NCI-H69 (cell line): Measurements from ENCODE around the gene RPH3AL.
"Not testable (repeated sequence)": the region's sequence is repeated elsewhere in the genome, so short reads cannot be mapped to it uniquely, and the experiment has no call there.

Source experiments
- DNase-seq: peaks from one replicate; lab custom pipeline; 2025; lab: John Stamatoyannopoulos, UW

RPH3AL gene

DNA sequence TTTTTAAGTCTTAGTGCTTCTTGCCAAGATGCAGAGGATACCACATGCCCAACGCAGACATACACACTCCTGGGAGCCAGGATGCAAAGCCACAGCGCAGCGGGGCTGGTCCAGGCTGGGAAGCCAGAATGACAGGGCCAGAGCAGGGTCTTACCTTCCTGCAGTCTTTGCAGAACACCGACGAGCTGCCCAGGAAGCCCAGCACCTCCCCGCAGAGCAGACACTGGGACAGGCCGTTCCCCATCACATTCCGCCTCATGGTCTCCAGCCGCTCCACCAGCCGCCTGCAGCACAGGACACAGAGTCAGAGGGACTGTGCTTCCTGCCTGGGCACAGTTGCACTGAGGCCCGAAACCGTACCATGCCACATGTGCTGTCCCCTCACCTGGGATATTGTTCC lies 33.3 kb downstream of the RPH3AL start:
- no peak for DNase-seq

DNA sequence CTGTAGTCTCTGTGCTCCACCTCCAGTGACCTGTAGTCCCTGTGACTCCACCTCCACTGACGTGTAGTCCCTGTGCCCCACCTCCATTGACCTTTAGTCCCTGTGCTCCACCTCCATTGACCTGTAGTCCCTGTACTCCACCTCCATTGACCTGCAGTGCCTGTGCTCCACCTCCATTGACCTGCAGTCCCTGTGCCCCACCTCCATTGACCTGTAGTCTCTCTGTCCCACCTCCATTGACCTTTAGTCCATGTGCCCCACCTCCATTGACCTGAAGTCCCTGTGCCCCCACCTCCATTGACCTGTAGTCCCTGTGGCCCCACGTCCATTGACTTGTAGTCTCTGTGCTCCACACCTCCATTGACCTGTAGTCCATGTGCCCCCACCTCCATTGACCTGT lies 35.5 kb downstream of the RPH3AL start:
- DNase-seq: not testable (repeated sequence)

DNA sequence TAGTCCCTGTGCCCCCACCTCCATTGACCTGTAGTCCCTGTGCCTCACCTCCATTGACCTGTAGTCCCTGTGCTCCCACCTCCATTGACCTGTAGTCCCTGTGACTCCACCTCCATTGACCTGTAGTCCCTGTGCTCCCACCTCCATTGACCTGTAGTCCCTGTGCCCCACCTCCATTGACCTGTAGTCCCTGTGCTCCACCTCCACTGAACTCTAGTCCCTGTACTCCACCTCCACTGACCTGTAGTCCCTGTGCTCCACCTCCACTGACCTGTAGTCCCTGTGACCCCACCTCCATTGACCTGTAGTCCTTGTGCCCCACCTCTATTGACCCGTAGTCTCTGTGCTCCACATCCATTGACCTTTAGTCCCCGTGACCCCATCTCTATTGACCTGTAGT lies 37.2 kb downstream of the RPH3AL start:
- DNase-seq: not testable (repeated sequence)

DNA sequence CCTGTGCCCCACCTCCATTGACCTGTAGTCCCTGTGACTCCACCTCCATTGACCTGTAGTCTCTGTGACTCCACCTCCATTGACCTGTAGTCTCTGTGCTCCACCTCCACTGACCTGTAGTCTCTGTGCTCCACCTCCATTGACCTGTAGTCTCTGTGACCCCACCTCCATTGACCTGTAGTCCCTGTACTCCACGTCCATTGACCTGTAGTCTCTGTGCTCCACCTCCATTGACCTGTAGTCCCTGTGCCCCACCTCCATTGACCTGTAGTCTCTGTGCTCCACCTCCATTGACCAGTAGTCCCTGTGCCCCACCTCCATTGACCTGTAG lies 38.0 kb downstream of the RPH3AL start:
- not testable (repeated sequence) for DNase-seq

DNA sequence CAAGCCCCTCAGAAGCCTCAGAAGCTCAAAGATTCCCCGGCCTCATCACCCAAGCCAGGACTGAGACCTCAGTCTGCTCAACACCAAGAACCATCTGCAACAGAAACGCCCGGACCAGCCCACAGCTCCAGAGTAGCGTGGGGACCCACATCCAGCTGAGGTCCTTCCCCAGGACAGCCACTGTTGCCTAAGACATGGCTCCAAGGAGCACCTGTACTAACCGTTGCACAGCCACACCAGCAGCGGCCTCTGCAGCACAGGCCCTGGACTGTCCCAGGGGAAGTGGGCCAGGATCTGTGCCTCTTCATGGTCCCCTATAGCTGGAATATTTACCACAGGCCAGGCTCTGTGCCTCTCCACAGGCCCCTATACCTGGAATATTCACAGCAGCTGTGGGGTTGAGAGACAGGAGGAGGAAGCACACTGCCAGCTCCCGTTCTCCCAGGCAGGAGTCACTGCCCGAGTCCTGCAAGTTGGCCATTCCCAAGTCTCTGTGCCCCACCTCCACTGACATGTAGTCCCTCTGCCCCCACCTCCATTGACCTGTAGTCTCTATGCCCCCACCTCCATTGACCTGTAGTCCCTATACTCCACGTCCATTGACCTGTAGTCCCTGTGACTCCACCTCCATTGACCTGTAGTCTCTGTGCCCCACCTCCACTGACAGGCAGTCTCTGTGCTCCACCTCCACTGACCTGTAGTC lies 38.5 kb downstream of the RPH3AL start:
- DNase-seq: no peak

DNA sequence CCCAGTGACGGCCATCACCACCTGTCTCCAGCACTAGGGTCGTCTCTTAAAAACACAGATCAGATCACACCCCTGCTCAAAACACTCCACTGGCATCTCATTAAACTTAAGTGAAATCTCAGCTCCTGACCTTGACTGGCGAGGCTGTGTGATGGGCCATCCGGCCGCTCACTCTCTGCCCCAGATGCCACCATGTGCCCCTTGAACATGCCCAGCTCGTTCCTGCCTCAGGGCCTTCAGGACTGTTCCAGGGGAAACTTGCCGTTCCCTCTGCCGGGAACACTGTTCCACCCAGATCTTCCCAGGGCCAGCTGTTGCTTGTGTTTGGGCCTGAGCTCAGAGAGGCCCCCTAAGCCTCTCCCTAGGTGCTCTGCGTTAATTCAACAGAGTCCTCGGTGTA lies 39.4 kb downstream of the RPH3AL start:
- DNase-seq: no peak

DNA sequence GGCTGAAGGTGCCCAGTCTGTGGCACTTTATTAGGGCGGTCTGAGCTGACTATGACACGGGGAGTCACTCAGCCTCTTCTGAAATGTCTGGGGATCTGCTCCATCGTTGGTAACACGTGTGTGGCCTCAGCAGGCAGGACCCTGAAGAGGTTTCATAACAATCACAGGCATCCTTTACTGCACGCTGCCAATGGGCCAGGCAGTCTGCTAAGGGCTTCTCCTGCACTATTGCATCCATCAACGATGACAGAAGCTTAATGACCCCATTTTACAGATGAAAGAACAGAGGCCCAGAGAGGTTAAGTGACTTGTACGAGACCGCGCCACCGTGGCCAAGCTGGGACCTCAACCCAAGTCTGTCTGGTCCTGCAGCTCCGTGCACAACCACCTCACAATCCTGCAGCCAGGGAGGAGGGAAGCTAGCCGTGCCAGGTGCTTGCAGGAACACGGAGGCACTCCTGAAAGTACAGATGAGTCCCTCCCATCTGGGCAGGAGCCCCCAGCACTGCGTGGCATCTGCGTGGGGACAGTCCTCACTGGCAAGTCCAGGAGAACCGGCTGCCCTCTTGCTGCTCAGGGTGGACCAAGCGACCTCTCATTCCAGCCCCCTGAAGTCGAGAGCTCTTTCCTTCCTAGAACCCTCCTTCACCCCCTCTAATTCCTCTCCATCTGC lies 40.0 kb downstream of the RPH3AL start:
- DNase-seq: no peak

DNA sequence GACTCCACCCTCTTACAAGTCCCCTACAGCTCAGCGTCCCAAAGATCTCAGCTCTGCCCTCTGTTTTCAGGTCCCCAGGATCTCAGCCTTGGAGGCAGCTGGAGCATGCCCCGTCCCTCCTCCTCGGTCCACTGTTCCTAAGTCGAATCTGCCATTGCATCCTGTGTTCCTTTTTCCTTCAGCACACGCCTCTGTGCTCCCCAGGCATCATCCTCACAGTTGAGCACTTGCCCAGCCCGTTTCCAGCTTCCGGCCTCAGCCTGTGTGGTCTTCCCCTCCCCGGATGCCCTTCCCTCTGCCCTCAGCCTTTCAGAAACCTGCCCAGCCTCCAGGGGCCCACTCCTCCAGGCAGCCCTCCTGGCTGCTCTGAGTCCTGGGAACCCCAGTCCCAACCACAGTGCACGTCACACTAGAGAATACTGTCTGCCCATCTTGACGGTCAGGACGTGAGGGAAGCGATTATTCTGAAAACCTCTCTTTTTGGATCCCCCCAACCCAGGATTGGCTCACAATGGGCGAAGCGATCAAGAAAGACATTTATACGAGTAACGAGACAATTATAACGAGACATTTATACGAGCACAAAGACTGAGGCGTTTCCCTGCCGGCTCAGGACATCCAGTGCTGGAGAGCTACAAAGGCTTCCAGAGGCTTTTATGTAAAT lies 41.4 kb downstream of the RPH3AL start:
- DNase-seq: no peak

DNA sequence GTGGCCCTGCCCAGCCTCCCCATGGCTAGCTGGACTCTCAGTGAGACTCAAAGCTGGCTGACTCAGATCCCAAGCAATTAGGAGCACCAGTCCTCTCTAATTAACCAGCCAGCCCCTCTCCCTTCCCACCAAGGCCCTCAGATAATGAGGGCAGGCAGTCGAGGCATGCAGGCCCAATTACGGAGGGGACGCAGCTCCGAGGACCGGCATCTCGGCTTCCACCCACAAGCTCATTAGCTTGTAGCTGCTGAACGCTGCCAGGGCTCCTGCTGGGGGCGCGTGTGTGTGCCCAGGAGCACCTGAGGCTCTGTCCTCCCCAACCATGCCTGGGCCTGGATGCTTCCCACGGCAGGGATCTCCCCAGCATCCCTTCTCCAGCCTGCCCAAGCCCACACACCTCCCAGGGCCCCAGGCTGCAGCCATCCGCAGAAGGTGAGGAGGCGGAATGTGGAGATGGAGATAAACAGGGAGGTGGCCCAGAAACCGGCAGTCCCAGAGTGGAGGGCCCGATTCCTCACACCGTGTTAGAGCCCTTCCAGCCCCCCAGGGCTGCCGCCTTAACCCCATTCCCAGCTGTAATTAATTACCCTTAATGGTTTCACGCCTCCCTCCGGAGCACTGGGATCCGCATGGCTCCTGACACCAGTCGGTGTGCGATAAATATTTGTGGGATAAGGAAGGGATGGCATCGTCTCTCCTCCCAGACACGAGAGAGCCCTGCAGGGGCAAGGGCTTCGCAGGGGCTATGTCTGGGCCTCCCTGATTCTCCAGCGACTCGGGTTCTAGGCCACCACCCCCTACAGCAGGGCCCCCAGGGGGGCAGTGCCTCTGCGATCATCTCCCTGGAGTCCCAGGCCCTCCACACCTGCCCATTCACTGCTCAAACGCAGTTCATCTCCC lies 42.2 kb downstream of the RPH3AL start:
- no peak for DNase-seq

DNA sequence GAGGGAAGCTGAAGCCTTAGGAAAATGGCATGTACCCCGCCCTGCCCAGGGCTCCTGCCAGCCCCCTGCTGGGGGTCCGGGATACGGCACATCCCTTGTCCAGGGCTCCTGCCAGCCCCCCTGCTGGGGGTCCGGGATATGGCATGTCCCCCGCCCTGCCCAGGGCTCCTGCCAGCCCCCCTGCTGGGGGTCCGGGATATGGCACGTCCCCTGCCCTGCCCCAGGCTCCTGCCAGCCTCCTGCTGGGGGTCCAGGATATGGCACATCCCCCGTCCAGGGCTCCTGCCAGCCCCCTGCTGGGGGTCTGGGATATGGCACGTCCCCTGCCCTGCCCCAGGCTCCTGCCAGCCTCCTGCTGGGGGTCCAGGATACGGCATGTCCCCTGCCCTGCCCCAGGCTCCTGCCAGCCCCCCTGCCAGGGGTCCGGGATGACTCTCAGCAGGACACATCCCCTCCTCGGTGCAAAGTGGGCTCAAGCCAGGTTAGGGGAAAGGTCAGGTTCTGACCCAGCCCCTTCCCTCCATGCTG lies 43.2 kb downstream of the RPH3AL start:
- no peak for DNase-seq

DNA sequence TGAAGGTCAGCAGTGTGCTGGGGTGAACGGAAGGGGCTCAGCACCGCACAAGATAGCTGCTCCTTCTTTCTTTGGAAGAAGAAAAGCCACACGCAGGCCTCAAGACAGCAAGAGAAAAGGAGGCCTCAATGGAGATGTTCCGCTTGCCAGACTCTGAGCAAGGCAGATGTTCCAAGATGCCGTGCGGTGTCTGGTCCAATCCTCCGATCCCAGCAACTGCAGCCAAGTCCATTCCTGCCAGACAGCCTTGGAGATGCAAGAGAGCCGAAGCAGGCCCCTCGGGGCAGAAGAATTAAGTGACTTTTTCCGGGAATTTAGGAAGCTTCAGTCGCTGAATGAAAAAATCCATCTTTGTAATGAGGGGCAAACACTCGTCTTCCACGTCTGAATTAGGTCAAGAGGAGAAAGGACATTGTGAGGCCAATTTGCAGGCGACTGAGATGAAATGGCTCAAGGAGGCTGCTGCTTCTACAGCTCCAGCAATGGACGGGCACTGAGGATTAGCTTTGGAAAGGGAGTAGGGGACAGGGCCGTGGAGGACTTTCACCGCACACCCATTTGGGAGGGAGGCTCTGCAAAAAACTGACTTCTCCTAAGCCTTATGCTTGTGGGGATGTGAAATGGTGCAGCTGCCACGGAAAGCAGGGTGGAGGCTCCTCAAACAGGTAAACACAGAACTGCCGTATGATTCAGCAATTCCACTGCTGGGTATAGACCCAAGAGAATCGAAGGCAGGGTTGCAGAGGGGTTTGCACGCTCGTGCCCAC lies 44.7 kb downstream of the RPH3AL start:
- no peak for DNase-seq

DNA sequence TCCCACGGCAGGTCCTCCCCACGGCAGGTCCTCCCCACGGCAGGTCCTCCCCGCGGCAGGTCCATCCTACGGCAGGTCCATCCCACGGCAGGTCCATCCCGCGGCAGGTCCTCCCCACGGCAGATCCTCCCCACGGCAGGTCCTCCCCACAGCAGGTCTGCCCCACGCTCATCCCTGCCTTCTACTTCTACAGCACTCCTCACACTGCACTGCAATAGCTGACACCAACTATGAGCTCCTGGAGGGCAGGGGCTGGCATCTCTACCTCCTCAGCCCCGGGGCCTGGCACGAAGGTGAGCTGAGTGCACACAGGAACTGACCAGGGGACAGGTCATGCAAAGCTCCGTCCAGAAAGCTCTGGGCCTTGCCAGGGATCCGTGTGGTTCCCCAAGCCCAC lies 45.3 kb downstream of the RPH3AL start:
- no peak for DNase-seq

DNA sequence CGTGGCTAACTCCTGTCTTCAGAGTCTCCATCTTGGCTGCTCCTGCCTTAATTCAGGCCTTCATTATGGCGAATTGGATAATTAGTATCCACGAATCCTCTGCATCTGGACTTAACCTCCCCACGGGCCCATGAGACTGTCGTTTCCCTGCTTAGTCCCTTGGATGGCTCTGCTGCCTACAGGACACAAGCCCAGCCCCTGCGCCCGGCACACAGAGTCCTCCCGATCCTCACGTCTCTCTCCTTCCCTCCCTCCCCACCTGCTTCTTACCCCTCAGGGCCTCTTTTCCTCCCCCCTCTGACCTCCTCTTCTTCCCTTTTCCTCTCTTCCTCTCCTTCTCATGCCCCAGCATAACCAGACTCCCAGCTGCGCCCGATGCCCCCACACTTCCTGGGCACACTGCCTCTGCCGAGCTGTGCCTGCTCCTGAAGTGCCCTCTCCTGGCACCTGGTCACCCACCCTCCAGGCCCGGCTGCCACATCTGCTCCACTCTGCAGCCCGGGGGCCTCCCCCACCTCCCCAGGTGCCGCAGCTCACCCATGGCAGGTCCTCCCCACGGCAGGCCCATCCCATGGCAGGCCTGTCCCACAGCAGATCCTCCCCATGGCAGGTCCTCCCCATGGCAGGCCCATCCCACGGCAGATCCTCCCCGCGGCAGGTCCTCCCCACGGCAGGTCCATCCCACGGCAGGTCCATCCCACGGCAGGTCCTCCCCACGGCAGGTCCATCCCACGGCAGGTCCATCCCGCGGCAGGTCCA lies 45.9 kb downstream of the RPH3AL start:
- no peak for DNase-seq

DNA sequence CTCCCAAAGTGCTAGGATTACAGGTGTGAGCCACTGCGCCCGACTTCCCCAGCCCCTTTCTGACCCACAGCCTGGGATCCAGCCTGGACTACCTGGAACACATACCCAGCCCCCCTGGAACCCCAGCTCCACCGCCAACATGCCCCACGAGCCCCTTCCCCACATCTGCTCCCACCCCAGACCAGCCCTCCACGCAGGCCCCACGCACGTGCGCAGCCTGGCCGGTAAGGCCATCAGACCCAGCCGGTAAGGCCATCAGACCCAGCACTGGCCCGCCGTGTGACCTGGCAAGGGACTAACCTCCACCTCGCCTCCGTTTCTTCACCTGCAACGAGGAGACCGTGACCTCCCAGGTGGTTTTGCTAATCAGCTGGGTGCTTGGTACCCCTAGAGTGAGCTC lies 46.5 kb downstream of the RPH3AL start:
- DNase-seq: no peak

DNA sequence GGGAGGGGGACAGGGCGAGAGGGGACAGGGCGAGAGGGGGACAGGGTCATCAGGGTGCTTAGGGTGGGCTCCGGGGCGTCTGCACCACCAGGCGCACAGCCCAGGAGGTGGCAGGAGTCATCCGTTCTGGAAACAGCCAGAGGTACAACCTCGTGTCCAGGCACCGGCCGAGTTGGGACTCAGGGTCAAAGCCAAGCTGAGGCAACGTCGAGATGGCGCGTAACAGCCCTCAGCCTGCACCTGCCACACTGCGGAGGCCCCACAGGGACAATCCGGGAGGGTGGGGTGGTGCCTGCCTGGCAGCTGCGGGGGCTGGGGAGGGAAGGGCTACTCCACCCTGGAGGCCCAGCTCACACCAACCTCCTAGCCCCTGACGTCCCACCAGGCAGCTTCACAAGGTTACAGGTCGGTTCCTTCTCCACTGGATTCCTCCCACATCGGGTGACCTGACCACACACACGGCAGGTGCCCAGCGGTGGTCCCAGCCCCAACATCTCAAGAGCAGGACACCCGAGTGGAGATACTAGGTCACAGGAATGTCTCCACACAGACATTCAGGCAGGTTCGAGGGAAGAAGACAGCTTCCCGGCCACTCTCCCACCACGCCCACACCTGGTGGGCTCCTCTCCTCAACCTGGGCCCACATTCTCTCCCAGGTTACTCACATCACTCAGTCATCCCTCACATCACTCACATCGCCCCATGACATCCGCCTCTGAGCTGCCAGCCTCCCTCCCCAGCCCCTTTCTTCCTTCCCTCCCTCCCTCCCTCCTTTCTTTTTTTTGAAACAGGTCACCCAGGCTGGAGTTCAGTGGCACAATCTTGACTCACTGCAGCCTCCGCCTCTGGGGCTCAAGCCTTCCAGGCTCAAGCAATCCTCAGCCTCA lies 47.3 kb downstream of the RPH3AL start:
- DNase-seq: no peak

DNA sequence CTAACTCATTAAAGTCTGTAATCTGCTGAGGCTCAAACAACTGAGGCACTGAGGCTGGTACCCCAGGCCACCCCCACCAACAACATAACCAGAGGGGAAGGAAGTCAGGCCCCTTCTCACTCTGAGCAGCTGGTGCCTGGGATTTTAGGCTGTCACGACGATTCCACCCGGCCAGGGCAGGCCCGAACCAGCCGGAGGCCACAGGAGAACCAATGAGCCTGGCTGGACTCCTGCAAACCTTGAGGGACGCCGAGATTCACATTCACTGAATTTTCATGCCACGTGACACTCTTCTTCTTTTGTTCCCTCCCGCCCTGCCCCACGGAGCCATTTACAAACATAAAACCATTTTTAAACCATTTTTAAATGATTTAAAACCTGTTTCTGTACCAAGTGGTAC lies 48.1 kb downstream of the RPH3AL start:
- DNase-seq: no peak

DNA sequence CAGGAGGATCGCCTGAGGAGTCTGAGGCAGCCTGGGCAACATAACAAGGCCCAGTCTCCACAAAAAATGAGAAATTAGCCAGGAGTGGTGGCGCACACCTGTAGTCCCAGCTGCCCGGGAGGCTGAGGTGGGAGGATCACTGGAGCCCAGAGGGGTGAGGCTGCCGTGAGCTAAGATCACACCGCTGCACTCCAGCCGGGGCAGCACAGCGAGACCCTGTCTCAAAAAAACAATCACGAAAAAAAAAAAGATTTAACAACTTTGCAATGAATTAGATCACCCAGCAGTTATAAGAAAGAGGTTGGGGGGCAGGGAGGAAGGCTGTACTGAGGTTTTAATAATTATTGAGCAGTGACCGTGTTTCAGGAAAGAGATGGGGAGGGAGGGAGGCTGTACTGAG lies 49.4 kb downstream of the RPH3AL start:
- DNase-seq: no peak

DNA sequence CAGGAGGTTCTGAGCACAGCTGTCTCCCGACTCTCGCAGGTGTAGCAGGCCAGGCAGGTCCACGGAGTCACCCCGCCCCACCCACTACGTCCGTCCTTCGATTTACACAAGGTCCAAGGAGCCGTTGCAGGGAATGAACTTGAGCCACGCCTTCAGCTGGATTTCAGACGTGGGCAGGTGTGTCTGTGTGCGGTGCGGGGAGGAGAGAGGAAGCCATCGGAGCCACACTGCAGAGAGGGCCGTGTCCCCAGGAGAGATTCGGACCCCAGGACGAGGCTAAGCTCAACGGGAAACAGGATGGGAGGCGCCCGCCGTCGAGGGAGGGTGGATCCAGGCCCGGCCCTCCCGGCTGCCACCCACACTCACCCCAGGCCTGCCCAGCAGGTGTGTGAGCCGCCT lies 50.3 kb downstream of the RPH3AL start:
- DNase-seq: no peak

DNA sequence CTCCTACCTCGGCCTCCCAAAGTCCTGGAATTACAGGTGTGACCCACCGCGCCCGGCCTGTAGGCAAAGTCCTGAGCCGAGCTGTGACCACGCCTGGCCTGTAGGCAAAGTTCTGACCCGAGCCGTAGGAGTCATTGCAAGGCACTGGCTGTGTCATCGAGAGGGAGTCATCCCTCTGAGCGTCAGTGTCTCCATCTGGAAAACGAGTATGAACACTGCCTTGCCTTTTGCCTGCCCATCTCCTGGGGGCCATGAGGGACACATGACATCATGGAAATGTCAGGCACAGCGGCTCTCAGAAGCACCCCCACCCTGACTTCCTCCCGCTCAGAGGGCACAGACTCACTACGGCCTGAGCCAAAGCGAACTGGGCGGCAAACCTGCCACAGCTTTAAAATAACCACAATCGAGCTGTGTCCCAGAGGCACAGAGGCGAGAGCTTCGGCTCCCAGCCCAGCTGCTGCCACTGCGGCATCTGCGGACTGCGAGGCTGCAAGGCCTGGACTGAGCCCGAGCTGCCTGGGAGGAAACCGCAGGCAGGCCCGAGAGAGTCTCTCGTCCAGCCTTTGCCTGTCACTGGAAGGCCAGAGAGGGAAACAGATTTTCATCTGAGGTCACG lies 50.8 kb downstream of the RPH3AL start:
- no peak for DNase-seq
